Left lobe of liver (tissue), 2 donors: ENCODE data around the gene IDH3A. TPM values are rescaled to one million over a fixed set of nuclear protein-coding genes. Genes with fewer than 3 reads are reported as not detected.

Experiments
- ATAC-seq: fragments of 200-7000 bp; cut with Tn5 transposase; one replicate; pipeline ENCODE4 v1.9.1; 2020; ENCODE audit warnings: mild to moderate bottlenecking, moderate library complexity
- DNase-seq: peaks from one replicate; pipeline ENCODE4 v3.0.0-alpha.2; 2020; ENCODE audit warnings: low spot score
- total RNA-seq: library from RNA; stranded (reverse); gene quantifications from one replicate; pipeline ENCODE4 v1.2.1, GENCODE V29; 2021
- donor health status: DM: no; HTN: no; CAD: no; lungs with moderate emphysema.
- donor health status: DM: no; HTN: yes; CAD: no.

Gene IDH3A
- total RNA-seq, 1 donor from 2014 or later: 29.4 TPM

DNA sequence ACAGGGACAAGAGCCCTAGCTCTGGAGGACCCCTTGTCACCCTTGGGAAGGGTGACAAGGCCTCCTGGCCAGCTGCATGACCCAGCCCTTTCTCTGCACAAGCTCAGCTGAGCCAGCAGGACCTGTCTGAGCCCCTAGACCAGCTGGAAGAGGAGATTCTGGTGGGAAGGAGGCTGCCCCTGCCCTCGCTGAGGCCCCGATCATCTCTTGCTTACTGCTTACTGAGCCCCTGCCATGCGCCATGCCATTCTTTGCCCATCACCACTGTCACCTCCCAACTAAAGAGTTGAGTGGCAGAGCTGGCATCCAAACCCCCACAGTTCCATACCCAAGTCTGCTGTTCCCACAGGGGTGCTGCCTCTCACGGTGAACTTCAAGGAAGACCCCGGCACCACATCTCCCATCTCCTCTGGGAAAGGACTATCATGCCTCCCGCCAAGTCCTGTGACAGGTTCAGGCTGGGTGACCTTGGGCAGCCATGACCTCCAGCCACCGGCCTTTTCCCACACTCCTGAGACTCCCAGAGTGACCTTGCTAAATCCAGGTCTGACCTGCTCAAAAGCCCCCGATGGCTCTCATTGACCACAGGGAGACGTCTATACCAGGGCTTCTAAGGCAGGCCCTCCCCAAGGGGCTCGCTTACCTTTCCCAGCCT, 51.2 kb downstream of the IDH3A start:
- DNase-seq: no peak

GRCh38 chr15:78201281-78202190, 52.4 kb downstream of the IDH3A start:
- DNase-seq (no peak), ATAC-seq (no peak)

More for the DNA sequence above, 51.2 kb downstream of the IDH3A start:
- no peak for ATAC-seq

- ATAC-seq (no peak), DNase-seq (no peak)
Observed at GRCh38 chr15:78203346-78204225, 54.4 kb downstream of the IDH3A start.

DNA sequence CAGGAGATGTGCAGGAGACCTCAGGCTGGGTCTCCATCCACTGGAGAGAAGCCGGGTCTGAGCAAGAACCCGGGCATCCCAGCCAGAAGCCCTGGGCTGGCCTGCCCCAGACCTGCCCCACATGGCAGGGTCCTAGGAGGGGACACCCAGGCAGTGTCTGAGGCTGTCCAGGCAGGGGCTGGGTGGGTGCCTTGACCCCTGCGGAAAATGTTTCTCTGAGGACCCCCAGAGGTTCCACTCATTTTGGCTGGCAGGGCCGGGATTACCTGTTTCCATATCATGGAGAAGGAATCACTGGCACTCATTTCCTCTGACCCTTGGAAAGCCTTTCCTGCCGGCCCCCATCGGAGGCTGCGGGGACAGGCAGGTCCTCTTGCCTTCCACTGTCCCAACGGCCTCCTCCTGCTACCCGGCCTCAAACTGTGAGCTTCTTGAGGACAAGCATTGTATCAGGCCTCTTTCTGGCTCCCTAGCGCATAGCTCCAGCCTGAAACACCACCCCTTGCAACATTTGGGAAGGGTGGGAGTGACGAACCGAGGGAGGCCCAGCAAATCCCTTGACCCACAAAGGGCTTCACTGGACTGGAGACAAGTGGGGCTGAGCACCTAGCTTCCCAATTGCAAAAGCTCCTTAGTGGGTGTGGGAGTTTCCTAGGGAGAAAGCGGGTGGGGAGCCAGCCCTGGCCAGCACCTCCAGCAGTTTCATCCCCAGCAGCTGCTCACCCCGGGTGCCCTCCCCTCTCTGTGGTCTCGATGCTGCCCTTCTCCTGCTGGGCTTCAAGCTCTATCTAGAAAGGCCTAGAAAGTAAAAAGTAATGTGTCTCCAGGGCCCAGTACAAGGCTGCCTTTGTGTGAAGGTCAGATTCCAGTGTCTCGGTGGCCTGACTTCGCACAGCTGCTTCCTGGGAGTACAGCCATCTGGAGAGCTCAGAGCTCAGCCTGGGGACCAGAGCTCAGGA, 55.5 kb downstream of the IDH3A start:
- no peak for DNase-seq
- no peak for ATAC-seq

GRCh38 chr15:78205337-78205736, 56.2 kb downstream of the IDH3A start:
- ATAC-seq: no peak
- DNase-seq: no peak

- ATAC-seq (no peak), DNase-seq (peak; percentile 36)
Observed at GRCh38 chr15:78205856-78206255, 56.7 kb downstream of the IDH3A start.

GRCh38 chr15:78206326-78207109, 57.4 kb downstream of the IDH3A start:
- DNase-seq: no peak
- no peak for ATAC-seq

GRCh38 chr15:78207110-78207458, 57.9 kb downstream of the IDH3A start:
- ATAC-seq (no peak), DNase-seq (peak; percentile 24)

- DNase-seq: peak; percentile 2
- ATAC-seq: no peak
Observed at GRCh38 chr15:78207641-78208340, 58.6 kb downstream of the IDH3A start.

DNA sequence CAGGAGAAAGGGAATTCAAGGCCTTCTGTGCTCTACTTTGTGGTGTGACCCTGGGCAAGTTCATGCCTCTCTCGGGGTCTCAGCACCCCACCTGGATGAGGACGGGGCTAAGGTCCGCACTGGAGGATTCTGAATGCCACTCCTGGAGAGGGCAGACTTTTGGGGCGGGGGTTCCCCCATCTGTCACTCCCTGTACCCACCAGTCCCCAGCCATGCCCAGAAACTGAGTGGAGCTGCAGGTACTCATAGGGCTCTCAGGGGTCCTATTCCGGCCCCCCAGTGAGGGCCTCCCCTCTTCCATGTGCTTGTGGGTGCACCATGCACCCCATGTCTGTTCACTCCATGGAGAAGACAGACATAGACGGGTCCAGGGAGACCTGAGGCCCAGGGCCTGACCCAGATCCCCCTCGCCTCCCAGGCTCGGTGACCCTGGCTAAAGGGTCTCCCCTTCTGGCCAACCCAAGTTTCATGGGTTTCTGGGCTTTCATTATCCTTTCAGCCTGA, 59.2 kb downstream of the IDH3A start:
- ATAC-seq: no peak

DNA sequence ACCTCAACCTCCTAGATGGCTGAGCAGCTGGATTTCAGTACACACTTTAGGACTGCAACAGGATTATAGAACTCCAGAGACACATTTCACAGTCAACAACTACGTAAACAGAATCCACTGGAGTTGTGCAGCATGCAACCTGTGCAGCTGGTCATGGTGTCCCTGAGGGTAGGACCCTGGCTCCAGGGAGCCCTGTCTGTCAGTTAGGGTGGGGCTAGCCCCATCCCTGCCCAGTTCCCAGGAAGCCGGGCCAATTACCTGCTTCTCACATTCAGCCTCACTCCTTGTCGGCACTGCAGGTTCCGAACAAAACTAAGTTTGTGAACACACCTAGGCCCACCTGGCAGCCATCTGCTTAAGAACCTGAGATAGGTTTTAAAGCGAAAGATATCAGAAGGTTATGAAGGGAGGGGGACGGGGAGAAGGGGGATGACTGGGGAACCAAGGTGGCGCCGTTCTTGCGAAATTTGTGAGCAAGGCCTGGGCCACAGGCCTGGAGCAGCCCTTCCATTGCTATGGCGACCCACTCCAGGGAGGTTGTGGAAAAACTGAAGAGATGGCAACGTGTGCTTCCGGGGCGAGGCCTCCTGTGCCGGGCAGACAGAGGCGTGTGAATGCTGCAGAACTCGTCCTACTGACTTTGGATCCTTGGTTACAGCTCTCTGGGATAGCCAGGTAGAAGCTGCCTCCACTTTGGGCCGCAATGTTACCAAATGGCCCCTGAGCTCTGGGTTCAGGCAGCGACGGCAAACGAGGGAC, 59.9 kb downstream of the IDH3A start:
- DNase-seq (peak; percentile 32), ATAC-seq (no peak)

More for the DNA sequence above, 59.2 kb downstream of the IDH3A start:
- no peak for DNase-seq

DNA sequence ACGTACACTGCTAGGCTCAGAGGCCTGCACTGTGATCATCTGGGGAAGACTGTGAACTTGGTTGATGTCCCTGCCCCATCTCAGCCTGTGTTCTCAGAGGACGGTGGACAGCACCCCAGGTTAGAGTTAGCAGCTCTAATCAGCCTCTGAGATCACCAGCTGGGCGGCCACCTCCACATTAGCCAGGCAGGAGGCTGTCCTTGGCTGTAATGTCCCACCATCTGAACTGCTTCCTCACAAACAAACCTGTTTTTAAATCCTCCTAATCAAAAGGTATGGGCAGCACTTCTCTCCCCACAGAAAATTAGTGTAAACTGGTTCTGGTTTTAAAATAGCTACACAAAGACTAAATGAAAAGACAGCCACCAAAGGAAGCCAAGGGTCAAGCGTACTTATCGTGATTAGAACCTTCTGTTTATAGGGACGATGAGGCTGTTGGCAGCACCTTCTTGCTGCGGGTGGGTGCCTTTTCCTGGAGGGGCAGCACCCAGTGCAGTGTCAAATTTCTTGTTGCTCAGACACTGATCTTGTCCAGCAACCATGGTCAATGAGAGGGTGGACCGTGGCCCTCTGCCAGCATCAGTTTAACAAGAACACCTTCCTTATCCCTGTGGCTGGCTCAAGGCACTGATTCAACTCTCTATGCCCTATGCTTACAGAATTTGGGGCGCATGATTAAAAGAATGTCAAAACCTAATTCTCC, 60.6 kb downstream of the IDH3A start:
- ATAC-seq (peak; percentile 86), DNase-seq (peak; percentile 70)

DNA sequence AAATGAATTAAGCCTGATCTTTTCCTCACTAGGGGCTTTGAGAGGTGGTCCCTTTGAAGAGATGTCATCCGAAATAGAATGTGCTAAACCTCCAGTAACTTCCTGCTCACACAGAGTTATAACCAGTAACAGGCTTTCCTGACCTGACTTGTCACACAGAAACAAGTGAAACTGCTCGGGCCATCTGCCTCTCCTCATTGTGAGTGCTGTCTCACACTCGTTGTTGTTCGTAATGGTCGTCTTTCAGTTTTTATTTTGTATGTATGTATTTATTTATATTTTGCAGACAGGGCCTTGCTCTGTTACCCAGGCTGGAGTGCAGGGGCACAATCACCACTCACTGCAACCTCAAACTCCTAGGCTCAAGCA, 61.2 kb downstream of the IDH3A start:
- DNase-seq: peak; percentile 4
- ATAC-seq: peak; percentile 24

DNA sequence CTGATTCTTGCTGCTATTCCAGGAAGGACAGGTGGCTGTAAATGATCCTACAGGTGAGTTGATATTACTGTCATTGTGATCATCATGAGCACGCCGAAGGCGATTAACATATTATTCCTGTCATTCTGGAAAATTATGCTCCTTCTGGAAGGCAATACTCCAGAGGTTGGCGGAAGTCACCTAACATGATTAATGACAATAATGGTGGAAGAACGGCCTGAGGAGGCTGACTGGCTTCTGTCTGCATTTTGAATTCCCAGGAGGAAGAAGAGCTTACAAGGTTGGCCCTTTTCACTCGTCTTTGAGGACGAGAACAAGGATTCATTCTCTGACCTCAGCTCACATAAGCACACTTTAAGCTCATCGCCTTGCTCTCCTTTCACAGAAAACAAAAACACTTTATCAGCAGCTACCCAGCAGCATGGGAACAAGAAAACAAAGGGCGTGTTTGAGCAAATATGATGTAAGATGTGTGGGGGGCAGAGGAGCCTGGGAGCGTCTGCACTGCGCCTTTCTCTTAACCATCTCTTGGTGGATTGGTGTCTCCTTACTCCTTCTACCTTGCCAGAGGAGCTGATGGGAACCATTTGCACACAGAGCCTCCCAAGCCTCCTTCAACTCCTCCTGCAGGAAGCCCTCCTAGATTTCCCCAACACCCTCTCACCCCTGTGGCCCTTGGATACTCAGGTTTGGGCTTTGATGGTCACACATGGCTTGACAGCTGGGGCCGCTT, 62.2 kb downstream of the IDH3A start:
- ATAC-seq: no peak
- DNase-seq: peak; percentile 10

DNA sequence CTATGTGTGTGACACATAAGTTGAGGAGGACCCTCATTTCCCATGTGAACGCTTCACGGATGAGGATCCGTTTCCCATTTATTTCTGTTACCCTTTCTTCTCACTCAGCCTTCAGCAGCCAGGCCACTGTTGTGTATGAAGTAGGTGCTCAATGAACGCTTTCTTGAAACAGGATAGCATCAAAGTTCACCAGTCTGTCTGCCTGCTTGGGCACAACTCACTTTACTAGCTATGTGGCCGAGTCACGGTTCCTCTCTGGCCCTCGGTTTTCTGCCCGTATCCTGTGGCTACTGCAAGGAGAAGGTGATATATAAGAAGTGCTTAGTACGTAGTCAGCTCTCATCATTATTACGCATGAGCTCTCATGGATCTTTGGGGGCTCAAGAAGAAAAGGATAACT, 62.8 kb downstream of the IDH3A start:
- DNase-seq (no peak), ATAC-seq (no peak)
